Karpas-422 (cell line): Measurements from ENCODE around the gene ATAD5. TPM values are rescaled to one million over a fixed set of nuclear protein-coding genes. Genes with fewer than 3 reads are reported as not detected.
"Not testable (repeated sequence)": the region's sequence is repeated elsewhere in the genome, so short reads cannot be mapped to it uniquely, and the experiment has no call there.

Experiments used
- DNase-seq: peaks from one replicate; pipeline ENCODE4 v3.0.0-alpha.2; 2015
- H2AFZ ChIP-seq: fragments of 200-600 bp; sonication (generic); 2 replicates; pipeline ENCODE4 v1.6.1; 2014; ENCODE audit warnings: antibody characterized with exemption, low read length, mixed read lengths
- H3K27ac ChIP-seq: fragments of 200-600 bp; sonication (generic); 2 replicates; pipeline ENCODE4 v1.5.1; 2014; ENCODE audit warnings: mild to moderate bottlenecking, low read length, moderate library complexity
- H3K27me3 ChIP-seq: fragments of 200-600 bp; sonication (generic); 2 replicates; pipeline ENCODE4 v1.6.1; 2014; ENCODE audit warnings: low read length, mixed read lengths
- H3K36me3 ChIP-seq: fragments of 200-600 bp; sonication (generic); 2 replicates; pipeline ENCODE4 v1.6.1; 2014; ENCODE audit warnings: low read length, mixed read lengths; ENCODE audit not compliant: insufficient read depth
- H3K4me1 ChIP-seq: fragments of 200-600 bp; sonication (generic); 2 replicates; pipeline ENCODE4 v1.6.1; 2014; ENCODE audit warnings: mild to moderate bottlenecking, low read length, mixed read lengths
- H3K4me2 ChIP-seq: fragments of 200-600 bp; sonication (generic); 2 replicates; pipeline ENCODE4 v1.6.1; 2014; ENCODE audit warnings: low read length, low read depth, mild to moderate bottlenecking; ENCODE audit not compliant: poor library complexity, severe bottlenecking
- H3K4me3 ChIP-seq: fragments of 200-600 bp; sonication (generic); 2 replicates; pipeline ENCODE4 v1.5.1; 2014; ENCODE audit warnings: mild to moderate bottlenecking, antibody characterized with exemption, low read length, mixed read lengths
- H3K79me2 ChIP-seq: fragments of 200-600 bp; sonication (generic); 2 replicates; pipeline ENCODE4 v1.6.1; 2014; ENCODE audit warnings: mild to moderate bottlenecking, low read length, mixed read lengths
- H3K9ac ChIP-seq: fragments of 200-600 bp; sonication (generic); 2 replicates; pipeline ENCODE4 v1.6.0; 2014; ENCODE audit warnings: low read length
- H3K9me2 ChIP-seq: fragments of 200-600 bp; sonication (generic), shearing (Covaris generic); replicated peaks from 2 replicates; pipeline ENCODE4 v1.6.0; 2014; ENCODE audit warnings: mild to moderate bottlenecking, low read length, moderate library complexity; ENCODE audit not compliant: insufficient read depth
- H3K9me3 ChIP-seq: fragments of 300-700, 200-600 bp; sonication (generic); 2 replicates; pipeline ENCODE4 v1.6.1; 2014; ENCODE audit warnings: low read length, mixed read lengths
- H4K20me1 ChIP-seq: fragments of 200-600 bp; sonication (generic); 2 replicates; pipeline ENCODE4 v1.6.1; 2014; ENCODE audit warnings: mild to moderate bottlenecking, antibody characterized with exemption, low read length, low read depth; ENCODE audit not compliant: insufficient read depth
- small RNA-seq: library from RNA; depleted of rRNA; stranded (forward); fragments of <200 nt; gene quantifications from one replicate; pipeline ENCODE3, GENCODE V24; 2014
- total RNA-seq: library from RNA; depleted of rRNA; stranded (reverse); fragments of >200 nt; shearing (Covaris generic); gene quantifications from 2 replicates; pipeline ENCODE4 v1.2.3, GENCODE V29; 2014; ENCODE audit warnings: low replicate concordance; rRNA removed

Gene ATAD5
- total RNA-seq, 1 experiment from 2014 or later: 12.0 TPM

DNA sequence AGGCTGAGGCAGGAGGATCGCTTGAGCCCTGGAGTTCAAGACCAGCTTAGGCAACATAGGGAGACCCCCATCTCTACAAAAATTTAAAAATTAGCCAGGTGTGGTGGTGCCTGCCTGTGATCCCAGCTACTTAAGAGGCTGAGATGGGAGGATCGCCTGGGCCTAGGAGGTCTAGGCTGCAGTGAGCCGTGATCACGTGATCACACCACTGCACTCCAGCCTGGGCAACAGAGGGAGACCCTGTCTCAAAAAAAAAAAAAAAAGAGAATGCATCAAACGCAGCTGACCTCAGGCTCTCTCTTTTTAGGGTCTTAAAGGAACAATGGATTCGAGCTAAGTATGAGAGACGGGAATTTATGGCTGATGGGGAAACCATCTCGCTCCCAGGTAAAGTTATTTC is 99.8 kb downstream of the ATAD5 start:
- H3K9me3 ChIP-seq, H3K27ac ChIP-seq, DNase-seq, H3K4me3 ChIP-seq, H3K36me3 ChIP-seq, H3K9ac ChIP-seq, H3K9me2 ChIP-seq, H2AFZ ChIP-seq, H4K20me1 ChIP-seq, H3K4me1 ChIP-seq, H3K27me3 ChIP-seq, H3K4me2 ChIP-seq, H3K79me2 ChIP-seq: not testable (repeated sequence)

- Histone ChIP-seq H3K9ac (no peak overlapping the region), H3K9me3 (no peaks in the 10 kb centered on the region), H3K36me3 (no peaks in the 10 kb centered on the region), H3K4me2 (no peak overlapping the region), H3K9me2 (no peaks in the 10 kb centered on the region), H2AFZ (no peak overlapping the region), H3K4me1 (no peaks in the 10 kb centered on the region), H4K20me1 (no peaks in the 10 kb centered on the region), H3K27me3 (no peaks in the 10 kb centered on the region), H3K27ac (no peak overlapping the region), H3K79me2 (no peaks in the 10 kb centered on the region), H3K4me3 (no peak overlapping the region)
- no peak for DNase-seq
Measured at GRCh38 chr17:30933966-30934365, 102.2 kb downstream of the ATAD5 start.

GRCh38 chr17:30939051-30939689 is 107.4 kb downstream of the ATAD5 start:
- no peaks in the 10 kb centered on the region for H3K79me2 ChIP-seq
- H3K36me3 ChIP-seq: no peaks in the 10 kb centered on the region
- no peak overlapping the region for H3K4me3 ChIP-seq
- H3K27ac ChIP-seq: no peak overlapping the region
- H3K4me2 ChIP-seq: no peak overlapping the region
- no peaks in the 10 kb centered on the region for H4K20me1 ChIP-seq
- no peaks in the 10 kb centered on the region for H3K9me3 ChIP-seq
- DNase-seq: no peak
- H3K4me1 ChIP-seq: no peaks in the 10 kb centered on the region
- no peaks in the 10 kb centered on the region for H3K9me2 ChIP-seq
- H2AFZ ChIP-seq: no peak overlapping the region
- H3K27me3 ChIP-seq: no peaks in the 10 kb centered on the region
- no peak overlapping the region for H3K9ac ChIP-seq

GRCh38 chr17:30942308-30943079 is 110.7 kb downstream of the ATAD5 start:
- Histone ChIP-seq H3K9ac (no peak overlapping the region), H4K20me1 (no peaks in the 10 kb centered on the region), H3K27ac (no peak overlapping the region), H3K27me3 (no peaks in the 10 kb centered on the region), H3K36me3 (no peaks in the 10 kb centered on the region), H3K9me2 (no peaks in the 10 kb centered on the region), H3K79me2 (no peaks in the 10 kb centered on the region), H3K4me1 (no peaks in the 10 kb centered on the region), H3K4me2 (no peak overlapping the region), H3K4me3 (no peak overlapping the region), H3K9me3 (no peaks in the 10 kb centered on the region), H2AFZ (no peak overlapping the region)
- no peak for DNase-seq

Small RNA genes within 50 kb of the gene (small RNA-seq; reads per million reads assigned to genes)
- not detected for gene RNU6-298P

Other genes with a start within 250 kb of the ATAD5 start
- 32.2 and 49.0 TPM in 2 replicates for gene CRLF3, start 7.3 kb upstream of the ATAD5 start, total RNA-seq
- gene TEFM, start 74.3 kb downstream of the ATAD5 start, total RNA-seq: 11.4 and 20.7 TPM in 2 replicates
- gene ADAP2, start 90.0 kb downstream of the ATAD5 start, total RNA-seq: 3.3 and 5.0 TPM in 2 replicates
- 23.2 and 36.8 TPM in 2 replicates for gene RNF135, start 139.1 kb downstream of the ATAD5 start, total RNA-seq